Mucosa of gallbladder (tissue), 1 donor: ENCODE data around the gene UBE2F. TPM values are rescaled to one million over a fixed set of nuclear protein-coding genes. Genes with fewer than 3 reads are reported as not detected.
"Not testable (repeated sequence)": the region's sequence is repeated elsewhere in the genome, so short reads cannot be mapped to it uniquely, and the experiment has no call there.

Source experiments
- DNase-seq: peaks from one replicate; pipeline ENCODE4 v3.0.0-alpha.2; 2020; ENCODE audit warnings: low spot score
- total RNA-seq: library from RNA; stranded (reverse); gene quantifications from one replicate; pipeline ENCODE4 v1.2.1, GENCODE V29; 2021
- donor health status: DM: no; HTN: no; CAD: no.

Gene UBE2F
- total RNA-seq, 1 donor from 2014 or later = 48.5 TPM

- DNase-seq = no peak
These were observed 53.1 kb downstream of the UBE2F start for GRCh38 chr2:238019962-238020361.

- DNase-seq = no peak
These were observed 54.0 kb downstream of the UBE2F start for GRCh38 chr2:238020816-238021215.

GRCh38 chr2:238021327-238021726 lies 54.5 kb downstream of the UBE2F start:
- no peak for DNase-seq

GRCh38 chr2:238022594-238023157 lies 55.9 kb downstream of the UBE2F start:
- DNase-seq = no peak

- DNase-seq = no peak
These were observed 56.8 kb downstream of the UBE2F start for GRCh38 chr2:238023608-238024007.

- no peak for DNase-seq
These were observed 58.2 kb downstream of the UBE2F start for GRCh38 chr2:238024986-238025385.

- no peak for DNase-seq
These were observed 59.0 kb downstream of the UBE2F start for GRCh38 chr2:238025741-238026360.

- no peak for DNase-seq
These were observed 60.2 kb downstream of the UBE2F start for GRCh38 chr2:238027058-238027457.

GRCh38 chr2:238027591-238028415 lies 61.0 kb downstream of the UBE2F start:
- DNase-seq = no peak

- DNase-seq = no peak
These were observed 63.0 kb downstream of the UBE2F start for GRCh38 chr2:238029853-238030252.

- no peak for DNase-seq
These were observed 63.8 kb downstream of the UBE2F start for GRCh38 chr2:238030422-238031155.

GRCh38 chr2:238031751-238032150 lies 64.9 kb downstream of the UBE2F start:
- DNase-seq = no peak

- no peak for DNase-seq
These were observed 66.0 kb downstream of the UBE2F start for GRCh38 chr2:238032755-238033337.

GRCh38 chr2:238033991-238034390 lies 67.2 kb downstream of the UBE2F start:
- DNase-seq = not testable (repeated sequence)

- no peak for DNase-seq
These were observed 71.4 kb downstream of the UBE2F start for GRCh38 chr2:238038203-238038602.

- no peak for DNase-seq
These were observed 72.3 kb downstream of the UBE2F start for GRCh38 chr2:238039151-238039550.

GRCh38 chr2:238039985-238040384 lies 73.2 kb downstream of the UBE2F start:
- no peak for DNase-seq

- DNase-seq = no peak
These were observed 74.1 kb downstream of the UBE2F start for GRCh38 chr2:238040918-238041317.

- no peak for DNase-seq
These were observed 75.3 kb downstream of the UBE2F start for GRCh38 chr2:238042090-238042489.

GRCh38 chr2:238042849-238043584 lies 76.2 kb downstream of the UBE2F start:
- DNase-seq = no peak

GRCh38 chr2:238043851-238044250 lies 77.0 kb downstream of the UBE2F start:
- no peak for DNase-seq
